H1 (cell line): ENCODE measurements around the gene SLX9. TPM values are rescaled to one million over a fixed set of nuclear protein-coding genes. Genes with fewer than 3 reads are reported as not detected.

Experiments
- CTCF ChIA-PET: fragments of 300-600 bp; sonication (Branson Sonifier 250); formaldehyde crosslinking; loops from one replicate; lab custom pipeline; 2021; ENCODE audit not compliant: partially characterized antibody; lab: Charles Lee
- POLR2A ChIA-PET: fragments of 300-600 bp; sonication (Branson Sonifier 250); formaldehyde crosslinking; loops from one replicate; lab custom pipeline; 2021; ENCODE audit warnings: inconsistent platforms; ENCODE audit not compliant: partially characterized antibody; lab: Charles Lee
- DNase-seq, 2 experiments: peaks; one replicate each; pipeline versions ENCODE4 v3.0.0 to v3.0.0-alpha.2; 2010 to 2022; ENCODE audit warnings: low spot score in 2 of 2, low read depth in 1 of 2, mixed read lengths in 1 of 2
- FAIRE-seq: peaks from 2 replicates; lab custom pipeline; 2011; peaks lifted over from hg19 to GRCh38; lab: Jason Lieb, UNC
- H2AFZ ChIP-seq: 2 replicates; pipeline ENCODE4 v1.8.1; 2012; ENCODE audit warnings: low read length, inconsistent platforms
- H2AK5ac ChIP-seq: 2 replicates; pipeline ENCODE4 v1.6.1; 2013; ENCODE audit warnings: low read depth, low read length
- H2BK120ac ChIP-seq: replicated peaks from 2 replicates; pipeline ENCODE3; 2013; ENCODE audit warnings: low read depth, low read length, inconsistent platforms
- H2BK12ac ChIP-seq: 2 replicates; pipeline ENCODE4 v1.6.1; 2013; ENCODE audit warnings: low read depth, low read length
- H2BK15ac ChIP-seq: 2 replicates; pipeline ENCODE4 v1.6.1; 2013; ENCODE audit warnings: low read length
- H2BK20ac ChIP-seq: 2 replicates; pipeline ENCODE4 v1.6.1; 2013; ENCODE audit warnings: low read length
- H2BK5ac ChIP-seq: 2 replicates; pipeline ENCODE4 v1.6.1; 2013; ENCODE audit warnings: low read depth, low read length
- H3K14ac ChIP-seq: 2 replicates; pipeline ENCODE4 v1.6.1; 2013; ENCODE audit warnings: inconsistent platforms; ENCODE audit not compliant: insufficient read length
- H3K18ac ChIP-seq: 2 replicates; pipeline ENCODE4 v1.6.1; 2013; ENCODE audit warnings: low read length; ENCODE audit errors: extremely low read depth
- H3K23ac ChIP-seq: 2 replicates; pipeline ENCODE4 v1.6.1; 2013; ENCODE audit warnings: inconsistent platforms; ENCODE audit not compliant: insufficient read length
- H3K23me2 ChIP-seq: 2 replicates; pipeline ENCODE4 v1.6.1; 2013; ENCODE audit warnings: low read depth, low read length
- H3K27ac ChIP-seq: 2 replicates; pipeline ENCODE4 v1.6.1; 2011; ENCODE audit warnings: low read depth, low read length, inconsistent platforms
- H3K27me3 ChIP-seq, 4 experiments: replicated peaks in 1 of 4; 1 replicate in 1 of 4; 2 replicates in 3 of 4; pipeline versions ENCODE4 v1.6.1 to v1.8.1; 2011 to 2013; ENCODE audit warnings: low read length in 3 of 4, mild to moderate bottlenecking in 3 of 4, inconsistent platforms in 2 of 4, mixed read lengths in 2 of 4, moderate library complexity in 1 of 4; ENCODE audit not compliant: control insufficient read depth in 3 of 4, insufficient read depth in 3 of 4; ENCODE audit errors: extremely low read depth in 1 of 4
- H3K36me3 ChIP-seq, 4 experiments: 2 replicates each; pipeline versions ENCODE4 v1.6.1 to v1.8.1; 2011 to 2013; ENCODE audit warnings: mild to moderate bottlenecking in 4 of 4, low read length in 3 of 4, moderate library complexity in 2 of 4, control low read depth in 1 of 4, inconsistent platforms in 1 of 4; ENCODE audit not compliant: insufficient read depth in 4 of 4, control insufficient read depth in 2 of 4
- H3K4ac ChIP-seq: replicated peaks from 2 replicates; pipeline ENCODE3; 2013; ENCODE audit warnings: low read length, low read depth, mixed read lengths, inconsistent platforms; ENCODE audit not compliant: insufficient read length
- H3K4me1 ChIP-seq, 4 experiments: replicated peaks in 1 of 4; 1 replicate in 1 of 4; 2 replicates in 3 of 4; pipeline versions ENCODE4 v1.6.1 to v1.8.1; 2011 to 2013; ENCODE audit warnings: low read length in 3 of 4, inconsistent platforms in 2 of 4, mixed read lengths in 1 of 4; ENCODE audit not compliant: insufficient read depth in 4 of 4, control insufficient read depth in 3 of 4
- H3K4me2 ChIP-seq, 2 experiments: 2 replicates each; pipeline versions ENCODE4 v1.6.1 to v1.8.1; 2011 to 2013; ENCODE audit warnings: low read depth in 2 of 2, low read length in 2 of 2, control low read depth in 1 of 2, inconsistent platforms in 1 of 2, mild to moderate bottlenecking in 1 of 2; ENCODE audit not compliant: insufficient read depth in 1 of 2
- H3K4me3 ChIP-seq, 4 experiments: fragments of 200-600, 300-600 bp in 1 of 4; sonication (generic), shearing (Covaris generic), sonication (Bioruptor Twin) in 1 of 4; 2 replicates each; pipeline versions ENCODE4 v1.5.1 to v1.8.1; 2011 to 2016; ENCODE audit warnings: low read length in 4 of 4, low read depth in 3 of 4, control low read depth in 2 of 4, inconsistent platforms in 2 of 4, mild to moderate bottlenecking in 2 of 4, mixed read lengths in 1 of 4, moderate library complexity in 1 of 4; ENCODE audit not compliant: insufficient read depth in 2 of 4; ENCODE audit errors: extremely low read depth in 1 of 4
- H3K56ac ChIP-seq: replicated peaks from 2 replicates; pipeline ENCODE3; 2013; ENCODE audit warnings: low read depth, mild to moderate bottlenecking, mixed read lengths, low read length, inconsistent platforms; ENCODE audit not compliant: insufficient read length
- H3K79me1 ChIP-seq: 2 replicates; pipeline ENCODE4 v1.6.1; 2013; ENCODE audit warnings: low read depth, low read length, control low read depth
- H3K79me2 ChIP-seq, 2 experiments: 2 replicates each; pipeline versions ENCODE4 v1.6.1 to v1.8.1; 2012 to 2013; ENCODE audit warnings: low read length in 2 of 2, mild to moderate bottlenecking in 2 of 2, inconsistent platforms in 1 of 2; ENCODE audit not compliant: insufficient read depth in 2 of 2, control insufficient read depth in 1 of 2
- H3K9ac ChIP-seq, 4 experiments: replicated peaks in 1 of 4; 1 replicate in 1 of 4; 2 replicates in 3 of 4; pipeline versions ENCODE4 v1.6.1 to v1.8.1; 2011 to 2013; ENCODE audit warnings: low read depth in 3 of 4, low read length in 3 of 4, control low read depth in 2 of 4, mild to moderate bottlenecking in 2 of 4, moderate library complexity in 2 of 4, inconsistent platforms in 1 of 4; ENCODE audit errors: extremely low read depth in 1 of 4
- H3K9me3 ChIP-seq, 2 experiments: 2 replicates each; pipeline versions ENCODE4 v1.6.1 to v1.8.1; 2012 to 2013; ENCODE audit warnings: mild to moderate bottlenecking in 2 of 2, moderate library complexity in 2 of 2, control low read depth in 1 of 2, inconsistent platforms in 1 of 2, low read depth in 1 of 2, low read length in 1 of 2, mixed read lengths in 1 of 2; ENCODE audit not compliant: insufficient read depth in 2 of 2
- H4K20me1 ChIP-seq, 2 experiments: replicated peaks in 1 of 2; 2 replicates each; pipeline versions ENCODE3 to v1.8.1; 2011 to 2013; ENCODE audit warnings: inconsistent platforms in 2 of 2, low read length in 2 of 2, mild to moderate bottlenecking in 1 of 2; ENCODE audit not compliant: insufficient read depth in 2 of 2, control insufficient read depth in 1 of 2
- H4K5ac ChIP-seq: 2 replicates; pipeline ENCODE4 v1.6.1; 2013; ENCODE audit warnings: low read length, low read depth, mixed read lengths, inconsistent platforms; ENCODE audit not compliant: insufficient read length
- H4K8ac ChIP-seq: 2 replicates; pipeline ENCODE4 v1.8.0; 2013; ENCODE audit warnings: mild to moderate bottlenecking, moderate library complexity, low read length, inconsistent platforms; ENCODE audit not compliant: insufficient read depth; ENCODE audit errors: extremely low read depth
- H4K91ac ChIP-seq: replicated peaks from 2 replicates; pipeline ENCODE3; 2013; ENCODE audit warnings: low read length, mixed read lengths, inconsistent platforms; ENCODE audit not compliant: insufficient read length
- KDM5A ChIP-seq: fragments of 200-600 bp; IDR thresholded peaks from 2 replicates; pipeline ENCODE4 v1.7.1; 2012; ENCODE audit warnings: mild to moderate bottlenecking, low read length, inconsistent platforms, mixed read lengths
- MAFK ChIP-seq: IDR thresholded peaks from 2 replicates; pipeline ENCODE4 v1.6.1; 2012; ENCODE audit warnings: low read depth, mild to moderate bottlenecking, improper control_type of control experiment, low read length
- RNF2 ChIP-seq: fragments of 200-900, 300-1000 bp; sonication (generic); IDR thresholded peaks from 2 replicates; pipeline ENCODE4 v1.7.1; 2016; ENCODE audit warnings: borderline replicate concordance, low read depth, mild to moderate bottlenecking, antibody characterized with exemption, low read length; ENCODE audit not compliant: poor library complexity, severe bottlenecking; ENCODE audit errors: missing control alignments
- RXRA ChIP-seq: IDR thresholded peaks from 2 replicates; pipeline ENCODE4 v1.6.1; 2011; ENCODE audit warnings: low read depth, mild to moderate bottlenecking, low read length, moderate library complexity; ENCODE audit not compliant: insufficient read depth
- SIX5 ChIP-seq: IDR thresholded peaks from 2 replicates; pipeline ENCODE4 v1.6.1; 2011; ENCODE audit warnings: mild to moderate bottlenecking, low read depth, low read length
- TBP ChIP-seq: IDR thresholded peaks from 2 replicates; pipeline ENCODE4 v1.6.1; 2011; ENCODE audit warnings: low read depth, low read length, improper control_type of control experiment
- TCF12 ChIP-seq: IDR thresholded peaks from 2 replicates; pipeline ENCODE4 v1.6.1; 2011; ENCODE audit warnings: low read depth, mild to moderate bottlenecking, low read length
- ZNF274 ChIP-seq: IDR thresholded peaks from 2 replicates; pipeline ENCODE4 v1.7.0; 2012; ENCODE audit warnings: low read length, borderline replicate concordance; ENCODE audit errors: extremely low read depth
- WGBS, 2 experiments: shearing (Covaris generic) in 1 of 2; methylation state at CpG; one replicate each; pipeline versions ENCODE4 v1.1.6 to v1.1.7; 2013 to 2015; ENCODE audit warnings: low lambda C conversion rate in 2 of 2, mixed read lengths in 2 of 2, inconsistent platforms in 1 of 2, low coverage in 1 of 2, missing lambda C conversion rate in 1 of 2; ENCODE audit not compliant: insufficient replicate concordance in 2 of 2, insufficient coverage in 1 of 2, insufficient read length in 1 of 2; ENCODE audit errors: extremely low coverage in 1 of 2, missing lambda C conversion rate in 1 of 2; 5-methylcytosine and 5-hydroxymethylcytosine counted together
- polyA plus RNA-seq, 7 experiments: library from polyadenylated mRNA; depleted of rRNA in 3 of 7; stranded (reverse) in 5 of 7; unstranded in 2 of 7; fragments of >200 nt in 5 of 7; fragments of 200-250 nt in 2 of 7; gene quantifications; 1 replicate in 5 of 7; 2 replicates in 1 of 7; 4 replicates in 1 of 7; pipeline versions ENCODE4 v1.2.1 to v1.2.3, GENCODE V29; 2011 to 2013; ENCODE audit warnings: missing spikeins in 2 of 7, mixed read lengths in 2 of 7
- total RNA-seq: library from RNA; stranded (reverse); fragmentation: NEBNext Ultra II Directional; extraction: Animal tissue kit (Norgen Biotek cat#: 25700); gene quantifications from 2 replicates; pipeline ENCODE4 v1.2.1, GENCODE V29; 2021

The SLX9 gene
- total and polyA plus RNA-seq, 2 of the 8 experiments (the other 6 are each of a cell fraction or from before 2014, with no cell fraction given), result 17.7 to 57.3 TPM

GRCh38 chr21:44941567-44941966 is 1.7 kb downstream of the SLX9 start:
- DNase-seq (no peak), FAIRE-seq (no peak)
- WGBS, 2 experiments, result 92% methylated on average over 7 of the region's 8 CpGs; no CpG with 5 or more reads in 1 of the 2 experiments
- no peak overlapping the region for H3K23ac ChIP-seq
- H3K36me3 ChIP-seq, result peaks cover 9 to 21% (median 16%) of the 10 kb centered on the region in 4 experiments; a peak in 7 of 8 replicates
- TF ChIP-seq KDM5A, result no peak
- TF ChIP-seq SIX5, result no peak
- no peak for TF ChIP-seq ZNF274
- TF ChIP-seq MAFK, result no peak
- TF ChIP-seq RXRA, result no peak
- no peak for TF ChIP-seq RNF2
- no peak for TF ChIP-seq TCF12
- no peak for TF ChIP-seq TBP
- H2BK5ac ChIP-seq, result no peak overlapping the region
- H3K4me1 ChIP-seq, result peaks cover 0 to 6% (median 3%) of the 10 kb centered on the region in 4 experiments; a peak in 4 of 7 replicates
- no peak overlapping the region for H3K56ac ChIP-seq
- no peak overlapping the region for H4K8ac ChIP-seq
- H3K9ac ChIP-seq, result peak overlapping the region in 1 of 4 experiments; percentile 50; a peak in 2 of 7 replicates
- H4K91ac ChIP-seq, result no peak overlapping the region
- no peak overlapping the region for H2AK5ac ChIP-seq
- no peak overlapping the region for H3K27ac ChIP-seq
- H3K14ac ChIP-seq, result no peak overlapping the region
- peak overlapping the region in 2 of 4 experiments; percentile 78 to 88; a peak in 3 of 8 replicates for H3K4me3 ChIP-seq
- peak overlapping the region; percentile 80 to 87 for H3K4me2 ChIP-seq
- H3K79me2 ChIP-seq, result peaks cover 30 to 61% of the 10 kb centered on the region in 2 experiments
- H2BK12ac ChIP-seq, result no peak overlapping the region
- H3K9me3 ChIP-seq, result no peaks in the 10 kb centered on the region
- CTCF ChIA-PET, result interaction anchor here (0.6 to 9.6 kb wide), 3 partner anchors 8 to 1302 kb away, joined by 4 to 101 read pairs (median 10); no protein-coding TSS in a partner anchor
- no peak overlapping the region for H2BK15ac ChIP-seq
- H3K79me1 ChIP-seq, result peaks cover 19% of the 10 kb centered on the region
- no peak overlapping the region for H2BK120ac ChIP-seq
- POLR2A ChIA-PET, result interaction anchor here (2.5 kb wide), 1 partner anchor 8 kb away, joined by 11 read pairs; no protein-coding TSS in a partner anchor
- H4K20me1 ChIP-seq, result peaks cover 21 to 31% of the 10 kb centered on the region in 2 experiments
- no peak overlapping the region for H4K5ac ChIP-seq
- no peaks in the 10 kb centered on the region for H3K23me2 ChIP-seq
- no peak overlapping the region for H3K4ac ChIP-seq
- H3K18ac ChIP-seq, result no peak overlapping the region
- no peak overlapping the region for H2BK20ac ChIP-seq
- peaks cover 0 to 3% (median 0%) of the 10 kb centered on the region in 4 experiments; a peak in 1 of 7 replicates for H3K27me3 ChIP-seq
- no peak overlapping the region for H2AFZ ChIP-seq
